RWPE1 (cell line): Measurements from ENCODE around the gene AS3MT.
A peak's percentile ranks its signal among the peaks of the same experiment; 100 is the strongest.
"Not testable (repeated sequence)": the region's sequence is repeated elsewhere in the genome, so short reads cannot be mapped to it uniquely, and the experiment has no call there.

Source experiments
- CTCF ChIA-PET: fragments of 350-600 bp; sonication (Branson Sonifier 250); formaldehyde crosslinking; extraction: SDS; loops from one replicate; lab custom pipeline; 2021; lab: Yijun Ruan, JAX
- POLR2A ChIA-PET: fragments of 400-600 bp; formaldehyde crosslinking; extraction: SDS; loops from one replicate; lab custom pipeline; 2020; ENCODE audit warnings: antibody characterized with exemption; ENCODE audit not compliant: low non-redundant PET; lab: Yijun Ruan, JAX
- DNase-seq: peaks from one replicate; pipeline ENCODE4 v3.0.0; 2012; ENCODE audit warnings: low spot score
- H3K27ac ChIP-seq: fragments of 450-650 bp; 2 replicates; pipeline ENCODE4 v1.5.1; 2017
- CTCF ChIP-seq: fragments of 450-650 bp; conservative IDR thresholded peaks from 2 replicates; pipeline ENCODE4 v1.5.1; 2017; ENCODE audit warnings: low read depth, mild to moderate bottlenecking

Gene AS3MT

GRCh38 chr10:102837230-102837721 lies 32.0 kb upstream of the AS3MT start, which contains the start of gene CYP17A1:
CYP17A1 (minus strand) TSS chr10:102837413; CDS start chr10:102837361, 52 bp downstream.
- ChIA-PET CTCF (interaction anchor here (0.6 to 3.4 kb wide), 4 partner anchors 64 to 1344 kb away, joined by 3 to 43 read pairs (median 4); partner anchors contain the start of gene CNNM2), POLR2A (no interaction called here)
- H3K27ac ChIP-seq, result no peak within 1 kb of the TSS
- no peak for DNase-seq
- no peak for TF ChIP-seq CTCF

GRCh38 chr10:102838276-102838927 lies 30.9 kb upstream of the AS3MT start:
- DNase-seq, result not testable (repeated sequence)
- CTCF ChIA-PET, result interaction anchor here (0.6 kb wide), 1 partner anchor 145 kb away, joined by 3 read pairs; no protein-coding TSS in a partner anchor

GRCh38 chr10:102841827-102842345 lies 27.4 kb upstream of the AS3MT start:
- ChIA-PET CTCF (interaction anchor here (0.6 kb wide), 1 partner anchor 496 kb away, joined by 5 read pairs; no protein-coding TSS in a partner anchor), POLR2A (no interaction called here)
- no peak for DNase-seq
- TF ChIP-seq CTCF, result no peak
- no peak overlapping the region for H3K27ac ChIP-seq

More at GRCh38 chr10:102838276-102838927, 30.9 kb upstream of the AS3MT start:
- H3K27ac ChIP-seq, POLR2A ChIA-PET: not testable (repeated sequence)

GRCh38 chr10:102843139-102843538 lies 26.1 kb upstream of the AS3MT start:
- CTCF ChIA-PET, DNase-seq, H3K27ac ChIP-seq, POLR2A ChIA-PET: not testable (repeated sequence)

GRCh38 chr10:102844190-102844776 lies 25.0 kb upstream of the AS3MT start:
- H3K27ac ChIP-seq, DNase-seq, POLR2A ChIA-PET: not testable (repeated sequence)
- CTCF ChIA-PET, result interaction anchor here (0.7 kb wide), 2 partner anchors 10 to 56 kb away, joined by 3 read pairs; no protein-coding TSS in a partner anchor

GRCh38 chr10:102845352-102845902 lies 23.8 kb upstream of the AS3MT start:
- no peak for DNase-seq
- POLR2A ChIA-PET, result no interaction called here
- H3K27ac ChIP-seq, result no peak overlapping the region
- no peak for TF ChIP-seq CTCF
- CTCF ChIA-PET, result interaction anchor here (0.6 to 0.9 kb wide), 3 partner anchors 10 to 1265 kb away, joined by 3 to 4 read pairs (median 3); no protein-coding TSS in a partner anchor

GRCh38 chr10:102850025-102850518 lies 19.2 kb upstream of the AS3MT start:
- TF ChIP-seq CTCF, result no peak
- DNase-seq, result peak; percentile 54
- no peak overlapping the region for H3K27ac ChIP-seq
- POLR2A ChIA-PET, result interaction anchor here (0.6 kb wide), 1 partner anchor 643 kb away, joined by 3 read pairs; the partner anchor contains the start of gene NEURL1
- CTCF ChIA-PET, result interaction anchor here (0.6 to 1.2 kb wide), 5 partner anchors 51 to 714 kb away, joined by 3 to 5 read pairs (median 3); no protein-coding TSS in a partner anchor

- POLR2A ChIA-PET, CTCF ChIA-PET, H3K27ac ChIP-seq, DNase-seq: not testable (repeated sequence)
These were observed 16.0 kb upstream of the AS3MT start for GRCh38 chr10:102853237-102853636.

- H3K27ac ChIP-seq, result peak overlapping the region; percentile 63
- peak; percentile 58 for DNase-seq
- POLR2A ChIA-PET, result not testable (repeated sequence)
- CTCF ChIA-PET, result interaction anchor here (0.9 kb wide), 1 partner anchor 21 kb away, joined by 4 read pairs; no protein-coding TSS in a partner anchor
These were observed 13.4 kb upstream of the AS3MT start for GRCh38 chr10:102855731-102856436.
